H1 (cell line): ENCODE results near the gene ZFP91. TPM values are rescaled to one million over a fixed set of nuclear protein-coding genes. Genes with fewer than 3 reads are reported as not detected.

ENCODE experiments used
- CTCF ChIA-PET: fragments of 300-600 bp; sonication (Branson Sonifier 250); formaldehyde crosslinking; loops from one replicate; lab custom pipeline; 2021; ENCODE audit not compliant: partially characterized antibody; lab: Charles Lee
- POLR2A ChIA-PET: fragments of 300-600 bp; sonication (Branson Sonifier 250); formaldehyde crosslinking; loops from one replicate; lab custom pipeline; 2021; ENCODE audit warnings: inconsistent platforms; ENCODE audit not compliant: partially characterized antibody; lab: Charles Lee
- DNase-seq, 2 experiments: peaks; one replicate each; pipeline versions ENCODE4 v3.0.0 to v3.0.0-alpha.2; 2010 to 2022; ENCODE audit warnings: low spot score in 2 of 2, low read depth in 1 of 2, mixed read lengths in 1 of 2
- FAIRE-seq: peaks from 2 replicates; lab custom pipeline; 2011; peaks lifted over from hg19 to GRCh38; lab: Jason Lieb, UNC
- H2AFZ ChIP-seq: 2 replicates; pipeline ENCODE4 v1.8.1; 2012; ENCODE audit warnings: low read length, inconsistent platforms
- H2AK5ac ChIP-seq: 2 replicates; pipeline ENCODE4 v1.6.1; 2013; ENCODE audit warnings: low read depth, low read length
- H2BK120ac ChIP-seq: replicated peaks from 2 replicates; pipeline ENCODE3; 2013; ENCODE audit warnings: low read depth, low read length, inconsistent platforms
- H2BK12ac ChIP-seq: 2 replicates; pipeline ENCODE4 v1.6.1; 2013; ENCODE audit warnings: low read depth, low read length
- H2BK15ac ChIP-seq: 2 replicates; pipeline ENCODE4 v1.6.1; 2013; ENCODE audit warnings: low read length
- H2BK20ac ChIP-seq: 2 replicates; pipeline ENCODE4 v1.6.1; 2013; ENCODE audit warnings: low read length
- H2BK5ac ChIP-seq: 2 replicates; pipeline ENCODE4 v1.6.1; 2013; ENCODE audit warnings: low read depth, low read length
- H3K14ac ChIP-seq: 2 replicates; pipeline ENCODE4 v1.6.1; 2013; ENCODE audit warnings: inconsistent platforms; ENCODE audit not compliant: insufficient read length
- H3K18ac ChIP-seq: 2 replicates; pipeline ENCODE4 v1.6.1; 2013; ENCODE audit warnings: low read length; ENCODE audit errors: extremely low read depth
- H3K23ac ChIP-seq: 2 replicates; pipeline ENCODE4 v1.6.1; 2013; ENCODE audit warnings: inconsistent platforms; ENCODE audit not compliant: insufficient read length
- H3K23me2 ChIP-seq: 2 replicates; pipeline ENCODE4 v1.6.1; 2013; ENCODE audit warnings: low read depth, low read length
- H3K27ac ChIP-seq: 2 replicates; pipeline ENCODE4 v1.6.1; 2011; ENCODE audit warnings: low read depth, low read length, inconsistent platforms
- H3K27me3 ChIP-seq, 4 experiments: replicated peaks in 1 of 4; 1 replicate in 1 of 4; 2 replicates in 3 of 4; pipeline versions ENCODE4 v1.6.1 to v1.8.1; 2011 to 2013; ENCODE audit warnings: low read length in 3 of 4, mild to moderate bottlenecking in 3 of 4, inconsistent platforms in 2 of 4, mixed read lengths in 2 of 4, moderate library complexity in 1 of 4; ENCODE audit not compliant: control insufficient read depth in 3 of 4, insufficient read depth in 3 of 4; ENCODE audit errors: extremely low read depth in 1 of 4
- H3K36me3 ChIP-seq, 4 experiments: 2 replicates each; pipeline versions ENCODE4 v1.6.1 to v1.8.1; 2011 to 2013; ENCODE audit warnings: mild to moderate bottlenecking in 4 of 4, low read length in 3 of 4, moderate library complexity in 2 of 4, control low read depth in 1 of 4, inconsistent platforms in 1 of 4; ENCODE audit not compliant: insufficient read depth in 4 of 4, control insufficient read depth in 2 of 4
- H3K4ac ChIP-seq: replicated peaks from 2 replicates; pipeline ENCODE3; 2013; ENCODE audit warnings: low read length, low read depth, mixed read lengths, inconsistent platforms; ENCODE audit not compliant: insufficient read length
- H3K4me1 ChIP-seq, 4 experiments: replicated peaks in 1 of 4; 1 replicate in 1 of 4; 2 replicates in 3 of 4; pipeline versions ENCODE4 v1.6.1 to v1.8.1; 2011 to 2013; ENCODE audit warnings: low read length in 3 of 4, inconsistent platforms in 2 of 4, mixed read lengths in 1 of 4; ENCODE audit not compliant: insufficient read depth in 4 of 4, control insufficient read depth in 3 of 4
- H3K4me2 ChIP-seq, 2 experiments: 2 replicates each; pipeline versions ENCODE4 v1.6.1 to v1.8.1; 2011 to 2013; ENCODE audit warnings: low read depth in 2 of 2, low read length in 2 of 2, control low read depth in 1 of 2, inconsistent platforms in 1 of 2, mild to moderate bottlenecking in 1 of 2; ENCODE audit not compliant: insufficient read depth in 1 of 2
- H3K4me3 ChIP-seq, 4 experiments: fragments of 200-600, 300-600 bp in 1 of 4; sonication (generic), shearing (Covaris generic), sonication (Bioruptor Twin) in 1 of 4; 2 replicates each; pipeline versions ENCODE4 v1.5.1 to v1.8.1; 2011 to 2016; ENCODE audit warnings: low read length in 4 of 4, low read depth in 3 of 4, control low read depth in 2 of 4, inconsistent platforms in 2 of 4, mild to moderate bottlenecking in 2 of 4, mixed read lengths in 1 of 4, moderate library complexity in 1 of 4; ENCODE audit not compliant: insufficient read depth in 2 of 4; ENCODE audit errors: extremely low read depth in 1 of 4
- H3K56ac ChIP-seq: replicated peaks from 2 replicates; pipeline ENCODE3; 2013; ENCODE audit warnings: low read depth, mild to moderate bottlenecking, mixed read lengths, low read length, inconsistent platforms; ENCODE audit not compliant: insufficient read length
- H3K79me1 ChIP-seq: 2 replicates; pipeline ENCODE4 v1.6.1; 2013; ENCODE audit warnings: low read depth, low read length, control low read depth
- H3K79me2 ChIP-seq, 2 experiments: 2 replicates each; pipeline versions ENCODE4 v1.6.1 to v1.8.1; 2012 to 2013; ENCODE audit warnings: low read length in 2 of 2, mild to moderate bottlenecking in 2 of 2, inconsistent platforms in 1 of 2; ENCODE audit not compliant: insufficient read depth in 2 of 2, control insufficient read depth in 1 of 2
- H3K9ac ChIP-seq, 4 experiments: replicated peaks in 1 of 4; 1 replicate in 1 of 4; 2 replicates in 3 of 4; pipeline versions ENCODE4 v1.6.1 to v1.8.1; 2011 to 2013; ENCODE audit warnings: low read depth in 3 of 4, low read length in 3 of 4, control low read depth in 2 of 4, mild to moderate bottlenecking in 2 of 4, moderate library complexity in 2 of 4, inconsistent platforms in 1 of 4; ENCODE audit errors: extremely low read depth in 1 of 4
- H3K9me3 ChIP-seq, 2 experiments: 2 replicates each; pipeline versions ENCODE4 v1.6.1 to v1.8.1; 2012 to 2013; ENCODE audit warnings: mild to moderate bottlenecking in 2 of 2, moderate library complexity in 2 of 2, control low read depth in 1 of 2, inconsistent platforms in 1 of 2, low read depth in 1 of 2, low read length in 1 of 2, mixed read lengths in 1 of 2; ENCODE audit not compliant: insufficient read depth in 2 of 2
- H4K20me1 ChIP-seq, 2 experiments: replicated peaks in 1 of 2; 2 replicates each; pipeline versions ENCODE3 to v1.8.1; 2011 to 2013; ENCODE audit warnings: inconsistent platforms in 2 of 2, low read length in 2 of 2, mild to moderate bottlenecking in 1 of 2; ENCODE audit not compliant: insufficient read depth in 2 of 2, control insufficient read depth in 1 of 2
- H4K5ac ChIP-seq: 2 replicates; pipeline ENCODE4 v1.6.1; 2013; ENCODE audit warnings: low read length, low read depth, mixed read lengths, inconsistent platforms; ENCODE audit not compliant: insufficient read length
- H4K8ac ChIP-seq: 2 replicates; pipeline ENCODE4 v1.8.0; 2013; ENCODE audit warnings: mild to moderate bottlenecking, moderate library complexity, low read length, inconsistent platforms; ENCODE audit not compliant: insufficient read depth; ENCODE audit errors: extremely low read depth
- H4K91ac ChIP-seq: replicated peaks from 2 replicates; pipeline ENCODE3; 2013; ENCODE audit warnings: low read length, mixed read lengths, inconsistent platforms; ENCODE audit not compliant: insufficient read length
- GABPA ChIP-seq: IDR thresholded peaks from 2 replicates; pipeline ENCODE4 v1.6.1; 2011; ENCODE audit warnings: mild to moderate bottlenecking, low read length, moderate library complexity, borderline replicate concordance; ENCODE audit not compliant: insufficient read depth
- KDM4A ChIP-seq: IDR thresholded peaks from one replicate; pipeline ENCODE4 v1.7.1; 2012; ENCODE audit warnings: low read depth, mild to moderate bottlenecking, moderate library complexity, low read length, inconsistent platforms; ENCODE audit not compliant: severe bottlenecking
- WGBS, 2 experiments: shearing (Covaris generic) in 1 of 2; methylation state at CpG; one replicate each; pipeline versions ENCODE4 v1.1.6 to v1.1.7; 2013 to 2015; ENCODE audit warnings: low lambda C conversion rate in 2 of 2, mixed read lengths in 2 of 2, inconsistent platforms in 1 of 2, low coverage in 1 of 2, missing lambda C conversion rate in 1 of 2; ENCODE audit not compliant: insufficient replicate concordance in 2 of 2, insufficient coverage in 1 of 2, insufficient read length in 1 of 2; ENCODE audit errors: extremely low coverage in 1 of 2, missing lambda C conversion rate in 1 of 2; 5-methylcytosine and 5-hydroxymethylcytosine counted together
- polyA plus RNA-seq, 7 experiments: library from polyadenylated mRNA; depleted of rRNA in 3 of 7; stranded (reverse) in 5 of 7; unstranded in 2 of 7; fragments of >200 nt in 5 of 7; fragments of 200-250 nt in 2 of 7; gene quantifications; 1 replicate in 5 of 7; 2 replicates in 1 of 7; 4 replicates in 1 of 7; pipeline versions ENCODE4 v1.2.1 to v1.2.3, GENCODE V29; 2011 to 2013; ENCODE audit warnings: missing spikeins in 2 of 7, mixed read lengths in 2 of 7
- total RNA-seq: library from RNA; stranded (reverse); fragmentation: NEBNext Ultra II Directional; extraction: Animal tissue kit (Norgen Biotek cat#: 25700); gene quantifications from 2 replicates; pipeline ENCODE4 v1.2.1, GENCODE V29; 2021
- TF ChIP-seq, protein P1 (sequence below): IDR thresholded peaks from 2 replicates; pipeline ENCODE4 v1.6.1; 2012; ENCODE audit warnings: inconsistent platforms

The ZFP91 gene
- total and polyA plus RNA-seq, 2 of the 8 experiments (the other 6 are each of a cell fraction or from before 2014, with no cell fraction given), result 10.7 to 29.0 TPM

DNA sequence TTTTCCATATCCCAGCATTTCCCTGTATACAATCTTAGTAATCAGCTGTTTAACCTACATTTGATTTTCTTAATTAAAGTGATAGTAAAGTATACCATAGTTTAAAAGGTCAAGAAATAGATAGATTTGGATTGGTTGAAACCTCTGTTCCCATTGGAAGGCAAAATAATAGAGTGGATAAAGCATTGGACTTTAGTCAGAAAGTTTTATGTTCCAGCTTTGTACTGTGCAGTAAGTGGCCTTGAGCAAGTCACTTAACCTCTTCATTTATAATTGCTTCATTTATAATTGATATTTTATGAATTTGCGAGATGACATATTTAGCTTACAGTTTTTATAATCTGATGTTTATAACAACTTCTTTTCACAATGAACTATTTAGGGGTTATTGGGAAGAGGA lies 3.6 kb downstream of the ZFP91 start:
- no peak overlapping the region for H2AFZ ChIP-seq
- DNase-seq, result no peak
- peak overlapping the region in 1 of 2 experiments; percentile 82; a peak in 1 of 4 replicates for H3K4me2 ChIP-seq
- H3K23me2 ChIP-seq, result no peaks in the 10 kb centered on the region
- no peak overlapping the region for H3K23ac ChIP-seq
- peaks cover 9 to 80% of the 10 kb centered on the region in 2 experiments; a peak in 3 of 4 replicates for H3K79me2 ChIP-seq
- H2BK15ac ChIP-seq, result no peak overlapping the region
- no peak overlapping the region for H3K56ac ChIP-seq
- H3K4me3 ChIP-seq, result no peak overlapping the region
- no peak overlapping the region for H3K18ac ChIP-seq
- no peak overlapping the region for H4K91ac ChIP-seq
- peaks cover 0 to 26% (median 0%) of the 10 kb centered on the region in 4 experiments; a peak in 2 of 8 replicates for H3K36me3 ChIP-seq
- H3K27ac ChIP-seq, result no peak overlapping the region
- ChIA-PET CTCF (no interaction called here), POLR2A (interaction anchor here (0.8 kb wide), 1 partner anchor 9 kb away, joined by 3 read pairs; no protein-coding TSS in a partner anchor)
- H3K4ac ChIP-seq, result no peak overlapping the region
- no peak overlapping the region for H2BK12ac ChIP-seq
- H3K9ac ChIP-seq, result no peak overlapping the region
- peaks cover 3 to 5% of the 10 kb centered on the region in 2 experiments for H4K20me1 ChIP-seq
- TF ChIP-seq KDM4A (no peak), GABPA (no peak)
- TF ChIP-seq, protein P1, sequence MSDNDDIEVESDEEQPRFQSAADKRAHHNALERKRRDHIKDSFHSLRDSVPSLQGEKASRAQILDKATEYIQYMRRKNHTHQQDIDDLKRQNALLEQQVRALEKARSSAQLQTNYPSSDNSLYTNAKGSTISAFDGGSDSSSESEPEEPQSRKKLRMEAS, result no peak
- no peak overlapping the region for H4K8ac ChIP-seq
- H4K5ac ChIP-seq, result no peak overlapping the region
- H3K14ac ChIP-seq, result no peak overlapping the region
- 88% methylated on average over 1 of the region's 1 CpG; no CpG with 5 or more reads in 1 of the 2 experiments for WGBS, 2 experiments
- no peak overlapping the region for H2BK20ac ChIP-seq
- H2BK120ac ChIP-seq, result no peak overlapping the region
- H2AK5ac ChIP-seq, result no peak overlapping the region
- H3K4me1 ChIP-seq, result peaks cover 0 to 2% (median under 1%) of the 10 kb centered on the region in 4 experiments; a peak in 3 of 7 replicates
- H3K9me3 ChIP-seq, result no peaks in the 10 kb centered on the region
- no peaks in the 10 kb centered on the region for H3K79me1 ChIP-seq
- no peaks in the 10 kb centered on the region for H3K27me3 ChIP-seq
- FAIRE-seq, result no peak
- no peak overlapping the region for H2BK5ac ChIP-seq
